ENCODE data around the gene GALNT4. TPM values are rescaled to one million over a fixed set of nuclear protein-coding genes. Genes with fewer than 3 reads are reported as not detected.

Gene GALNT4
- total RNA-seq, 4 donors from 2014 or later, result 11.5 to 37.2 (median 26.1) TPM

GRCh38 chr12:89507015-89507824 is 17.4 kb downstream of the GALNT4 start:
- no peak overlapping the region for H3K4me3 ChIP-seq
- DNase-seq, result peak; percentile 48
- intact Hi-C loops (cut with DNase I; ENCODE audit: low total_unique reads), result no loop called here
- H3K27ac ChIP-seq, result peak overlapping the region; percentile 66 to 75 (median 72)
- no peaks in the 10 kb centered on the region for H3K9me3 ChIP-seq
- TF ChIP-seq POLR2AphosphoS5 (IDR thresholded peaks at IDR 0.05) (no peak), CTCF (IDR thresholded peaks at IDR 0.05) (no peak), POLR2A (IDR thresholded peaks at IDR 0.05) (no peak), EP300 (IDR thresholded peaks at IDR 0.05; ENCODE audit: low read depth) (no peak)
- no peaks in the 10 kb centered on the region for H3K36me3 ChIP-seq
- WGBS, 2 donors (ENCODE audit: low coverage in 1 of 2), result 37 to 57% methylated on average over 6 to 9 of the region's 9 CpGs
- no peaks in the 10 kb centered on the region for H3K27me3 ChIP-seq
- in situ Hi-C loops (cut with MboI; ENCODE audit: low pct_ligation_motif_present in 1 of 4, low pct_unique_long_range_greater_than_20kb in 1 of 4, low sequenced_read_pairs in 3 of 4), result no loop called here
- H3K4me1 ChIP-seq, result peaks cover 0 to 33% (median 18%) of the 10 kb centered on the region in 4 donors

- no peak overlapping the region for H3K4me3 ChIP-seq
- peaks cover 0 to 28% (median 16%) of the 10 kb centered on the region in 4 donors for H3K4me1 ChIP-seq
- no peaks in the 10 kb centered on the region for H3K27me3 ChIP-seq
- H3K27ac ChIP-seq, result peak overlapping the region in 3 of 4 donors; percentile 72 to 75 (median 73)
- in situ Hi-C loops (cut with MboI; ENCODE audit: low pct_ligation_motif_present in 1 of 4, low pct_unique_long_range_greater_than_20kb in 1 of 4, low sequenced_read_pairs in 3 of 4) (no loop called here), intact Hi-C loops (cut with DNase I; ENCODE audit: low total_unique reads) (no loop called here)
- TF ChIP-seq CTCF (IDR thresholded peaks at IDR 0.05) (no peak), POLR2A (IDR thresholded peaks at IDR 0.05) (no peak)
- H3K9me3 ChIP-seq, result no peaks in the 10 kb centered on the region
- no peak for DNase-seq
- H3K36me3 ChIP-seq, result no peaks in the 10 kb centered on the region
- 0 to 57% methylated on average over 1 of the region's 1 CpG for WGBS, 2 donors (ENCODE audit: low coverage in 1 of 2)
These were observed 18.5 kb downstream of the GALNT4 start for GRCh38 chr12:89506050-89506449.

GRCh38 chr12:89504560-89505346 is 19.8 kb downstream of the GALNT4 start:
- 74 to 87% methylated on average over 5 to 6 of the region's 6 CpGs for WGBS, 2 donors (ENCODE audit: low coverage in 1 of 2)
- H3K27ac ChIP-seq, result no peak overlapping the region
- intact Hi-C loops (cut with DNase I; ENCODE audit: low total_unique reads) (no loop called here), in situ Hi-C loops (cut with MboI; ENCODE audit: low pct_ligation_motif_present in 1 of 4, low pct_unique_long_range_greater_than_20kb in 1 of 4, low sequenced_read_pairs in 3 of 4) (no loop called here)
- H3K4me3 ChIP-seq, result no peak overlapping the region
- no peaks in the 10 kb centered on the region for H3K36me3 ChIP-seq
- TF ChIP-seq CTCF (IDR thresholded peaks at IDR 0.05) (no peak), POLR2AphosphoS5 (IDR thresholded peaks at IDR 0.05) (no peak), POLR2A (IDR thresholded peaks at IDR 0.05) (no peak)
- DNase-seq, result no peak
- H3K4me1 ChIP-seq, result peaks cover 0 to 21% (median 15%) of the 10 kb centered on the region in 4 donors
- H3K9me3 ChIP-seq, result no peaks in the 10 kb centered on the region
- H3K27me3 ChIP-seq, result no peaks in the 10 kb centered on the region

- TF ChIP-seq POLR2A (IDR thresholded peaks at IDR 0.05) (no peak), POLR2AphosphoS5 (IDR thresholded peaks at IDR 0.05) (no peak), CTCF (IDR thresholded peaks at IDR 0.05) (no peak), EP300 (IDR thresholded peaks at IDR 0.05; ENCODE audit: low read depth) (no peak)
- no peak for DNase-seq
- intact Hi-C loops (cut with DNase I; ENCODE audit: low total_unique reads), result no loop called here
These were observed 22.8 kb downstream of the GALNT4 start for GRCh38 chr12:89501793-89502192.

More at GRCh38 chr12:89501793-89502192, 22.8 kb downstream of the GALNT4 start:
- no peaks in the 10 kb centered on the region for H3K36me3 ChIP-seq
- no peaks in the 10 kb centered on the region for H3K27me3 ChIP-seq
- in situ Hi-C loops (cut with MboI; ENCODE audit: low pct_ligation_motif_present in 1 of 4, low pct_unique_long_range_greater_than_20kb in 1 of 4, low sequenced_read_pairs in 3 of 4), result no loop called here
- no peaks in the 10 kb centered on the region for H3K9me3 ChIP-seq
- H3K4me1 ChIP-seq, result peaks cover 0 to 22% (median 13%) of the 10 kb centered on the region in 4 donors
- no peak overlapping the region for H3K4me3 ChIP-seq
- no peak overlapping the region for H3K27ac ChIP-seq
